Lung (tissue), 12 donors: ENCODE measurements around the gene GRIK2. TPM values are rescaled to one million over a fixed set of nuclear protein-coding genes. Genes with fewer than 3 reads are reported as not detected.

Source experiments
- ATAC-seq: fragments of 200-7000 bp; cut with Tn5 transposase; one replicate; pipeline ENCODE4 v1.9.1; 2020; ENCODE audit warnings: moderate number of reproducible peaks; ENCODE audit not compliant: insufficient read depth, low FRiP score
- DNase-seq, 3 donors: peaks; one replicate each; pipeline ENCODE4 v3.0.0-alpha.2; 2013 to 2017
- H3K27ac ChIP-seq, 2 donors: one replicate each; pipeline ENCODE4 v1.5.1; 2013; ENCODE audit warnings: mild to moderate bottlenecking in 2 of 2, moderate library complexity in 2 of 2, control low read depth in 1 of 2, inconsistent platforms in 1 of 2, low read depth in 1 of 2, low read length in 1 of 2
- H3K27me3 ChIP-seq, 3 donors: one replicate each; pipeline ENCODE4 v1.5.1; 2013; ENCODE audit warnings: low read length in 2 of 3; ENCODE audit not compliant: control insufficient read depth in 3 of 3, insufficient read depth in 3 of 3
- H3K36me3 ChIP-seq, 4 donors: one replicate each; pipeline ENCODE4 v1.5.1; 2013; ENCODE audit warnings: low read length in 4 of 4, mild to moderate bottlenecking in 1 of 4, moderate library complexity in 1 of 4; ENCODE audit not compliant: control insufficient read depth in 4 of 4, insufficient read depth in 4 of 4
- H3K4me1 ChIP-seq, 5 donors: one replicate each; pipeline ENCODE4 v1.5.1; 2013; ENCODE audit warnings: low read length in 5 of 5, mild to moderate bottlenecking in 2 of 5, moderate library complexity in 1 of 5; ENCODE audit not compliant: control insufficient read depth in 5 of 5, insufficient read depth in 5 of 5
- H3K4me3 ChIP-seq: one replicate; pipeline ENCODE4 v1.5.1; 2013; ENCODE audit warnings: mild to moderate bottlenecking, control low read depth, moderate library complexity
- H3K9ac ChIP-seq, 2 donors: one replicate each; pipeline ENCODE4 v1.5.1; 2013; ENCODE audit warnings: low read length in 2 of 2, control low read depth in 1 of 2; ENCODE audit not compliant: insufficient read depth in 1 of 2
- H3K9me3 ChIP-seq, 4 donors: one replicate each; pipeline ENCODE4 v1.5.1; 2013; ENCODE audit warnings: low read length in 3 of 4, mild to moderate bottlenecking in 1 of 4, moderate library complexity in 1 of 4; ENCODE audit not compliant: control insufficient read depth in 4 of 4, insufficient read depth in 3 of 4
- CTCF ChIP-seq: IDR thresholded peaks from 2 replicates; pipeline ENCODE4 v1.5.1; 2012; ENCODE audit warnings: mild to moderate bottlenecking; ENCODE audit errors: control extremely low read depth, extremely low read depth
- WGBS, 2 donors: extraction: QIAGEN DNeasy Blood & Tissue Kit; methylation state at CpG; one replicate each; pipeline ENCODE4 v1.1.7; 2013; 5-methylcytosine and 5-hydroxymethylcytosine counted together
- polyA plus RNA-seq, 2 donors: library from polyadenylated mRNA; stranded (reverse); fragments of 200-250 nt; gene quantifications; one replicate each; pipeline ENCODE4 v1.2.1, GENCODE V29; 2013
- total RNA-seq, 2 donors: library from RNA; depleted of rRNA in 1 of 2; stranded (reverse); fragments of >200 nt in 1 of 2; gene quantifications; one replicate each; pipeline ENCODE4 v1.2.1, GENCODE V29; 2014 to 2021
- donor health status: control.
- donor health status: control.
- donor health status: Bipolar disorder and iron deficiency.
- donor health status: healthy.
- donor health status: DM: yes; HTN: yes; CAD: no.

Gene GRIK2
- total and polyA plus RNA-seq, 4 donors: 0.09 to 5.1 (median 0.67) TPM

GRCh38 chr6:101733899-101734298 is 340.4 kb downstream of the GRIK2 start:
- no peak for ATAC-seq
- no peak overlapping the region for H3K9ac ChIP-seq
- DNase-seq: no peak
- H3K4me1 ChIP-seq: no peaks in the 10 kb centered on the region
- TF ChIP-seq CTCF: no peak
- no peak overlapping the region for H3K27ac ChIP-seq
- no peak overlapping the region for H3K4me3 ChIP-seq
- H3K27me3 ChIP-seq: no peaks in the 10 kb centered on the region
- no peaks in the 10 kb centered on the region for H3K36me3 ChIP-seq
- H3K9me3 ChIP-seq: peaks cover 0 to 2% (median 0%) of the 10 kb centered on the region in 4 donors

- no peak for TF ChIP-seq CTCF
- no peaks in the 10 kb centered on the region for H3K27me3 ChIP-seq
- H3K4me3 ChIP-seq: no peak overlapping the region
- H3K27ac ChIP-seq: no peak overlapping the region
- H3K36me3 ChIP-seq: no peaks in the 10 kb centered on the region
- WGBS, 2 donors: 78 to 89% methylated on average over 1 of the region's 1 CpG
- peaks cover 0 to 4% (median 0%) of the 10 kb centered on the region in 5 donors for H3K4me1 ChIP-seq
- DNase-seq (no peak), ATAC-seq (no peak)
- peaks cover 0 to 2% (median 0%) of the 10 kb centered on the region in 4 donors for H3K9me3 ChIP-seq
- H3K9ac ChIP-seq: no peak overlapping the region
These were observed 345.0 kb downstream of the GRIK2 start for GRCh38 chr6:101738481-101738880.

GRCh38 chr6:101740631-101741030 is 347.1 kb downstream of the GRIK2 start:
- no peak overlapping the region for H3K27ac ChIP-seq
- 48 to 62% methylated on average over 2 of the region's 2 CpGs for WGBS, 2 donors
- ATAC-seq: no peak
- H3K27me3 ChIP-seq: no peaks in the 10 kb centered on the region
- no peak overlapping the region for H3K4me3 ChIP-seq
- no peak for TF ChIP-seq CTCF
- H3K4me1 ChIP-seq: peaks cover 0 to 4% (median 0%) of the 10 kb centered on the region in 5 donors
- DNase-seq: no peak
- H3K36me3 ChIP-seq: no peaks in the 10 kb centered on the region
- no peak overlapping the region for H3K9ac ChIP-seq
- H3K9me3 ChIP-seq: peaks cover 0 to 2% (median 0%) of the 10 kb centered on the region in 4 donors
